EH (cell line): ENCODE data around the gene STAB2.
"Not testable (repeated sequence)": the region's sequence is repeated elsewhere in the genome, so short reads cannot be mapped to it uniquely, and the experiment has no call there.

ENCODE experiments used
- DNase-seq: peaks from one replicate; pipeline ENCODE4 v3.0.0-alpha.2; 2015; ENCODE audit warnings: low read depth

Gene STAB2

DNA sequence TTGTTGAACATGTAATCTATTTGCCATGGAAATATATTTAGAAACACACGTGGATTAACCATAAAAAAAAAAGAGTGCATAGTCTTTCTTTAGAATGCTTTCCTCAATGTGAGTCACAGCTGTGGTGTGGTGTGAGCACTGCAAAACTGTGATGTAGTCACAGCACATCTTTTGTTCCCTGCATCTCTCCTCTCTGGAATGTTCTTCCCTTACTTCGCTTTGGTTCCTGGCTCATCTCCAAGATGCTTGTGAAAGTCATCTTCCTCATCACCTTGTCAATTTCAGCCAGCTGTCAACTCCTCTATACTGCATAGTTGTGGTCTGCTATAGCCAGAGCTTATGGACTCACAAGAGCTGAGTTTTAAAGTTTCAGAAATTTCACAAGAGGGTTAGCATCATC lies 60.2 kb downstream of the STAB2 start:
- peak; percentile 59 for DNase-seq

GRCh38 chr12:103652808-103653207 lies 65.7 kb downstream of the STAB2 start:
- no peak for DNase-seq

GRCh38 chr12:103653568-103654173 lies 66.6 kb downstream of the STAB2 start:
- not testable (repeated sequence) for DNase-seq

DNA sequence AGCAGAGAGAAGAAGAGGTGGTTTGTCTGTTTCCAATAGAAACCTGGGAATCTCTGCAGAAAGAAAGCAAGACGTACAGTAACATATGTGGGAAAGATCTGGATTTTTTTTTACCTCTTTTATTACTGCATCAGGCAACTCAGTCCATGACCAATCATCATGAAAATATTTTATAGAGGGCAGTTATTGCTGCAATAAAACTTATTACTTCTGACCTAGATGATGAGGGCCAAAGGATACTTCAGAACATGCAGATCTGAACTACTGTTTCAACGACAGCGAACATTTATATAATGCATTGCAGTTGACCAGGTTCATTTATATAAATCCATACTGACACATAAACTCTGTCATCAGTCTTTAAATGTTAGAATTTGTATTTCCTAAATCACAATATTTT lies 67.7 kb downstream of the STAB2 start:
- no peak for DNase-seq

GRCh38 chr12:103656291-103656690 lies 69.2 kb downstream of the STAB2 start:
- DNase-seq: no peak

DNA sequence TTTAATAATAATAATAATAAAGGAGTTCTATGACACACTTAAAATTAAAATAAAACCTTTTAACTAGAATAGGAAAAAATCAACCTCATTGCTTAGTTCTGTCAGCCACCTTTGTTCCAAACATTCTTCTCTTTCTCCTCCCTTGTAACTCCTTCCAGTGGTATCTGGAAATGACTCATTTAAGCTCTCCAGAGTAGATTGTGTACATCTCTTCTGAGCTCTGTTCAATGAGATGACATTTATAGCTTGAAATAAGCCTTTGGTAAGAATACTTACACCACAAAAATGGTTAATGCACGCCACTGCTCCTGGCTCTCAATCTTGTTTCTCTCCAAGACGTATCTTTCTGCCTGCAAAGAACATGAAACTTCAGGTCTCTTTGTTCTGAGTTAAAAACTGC lies 70.3 kb downstream of the STAB2 start:
- peak; percentile 18 for DNase-seq

DNA sequence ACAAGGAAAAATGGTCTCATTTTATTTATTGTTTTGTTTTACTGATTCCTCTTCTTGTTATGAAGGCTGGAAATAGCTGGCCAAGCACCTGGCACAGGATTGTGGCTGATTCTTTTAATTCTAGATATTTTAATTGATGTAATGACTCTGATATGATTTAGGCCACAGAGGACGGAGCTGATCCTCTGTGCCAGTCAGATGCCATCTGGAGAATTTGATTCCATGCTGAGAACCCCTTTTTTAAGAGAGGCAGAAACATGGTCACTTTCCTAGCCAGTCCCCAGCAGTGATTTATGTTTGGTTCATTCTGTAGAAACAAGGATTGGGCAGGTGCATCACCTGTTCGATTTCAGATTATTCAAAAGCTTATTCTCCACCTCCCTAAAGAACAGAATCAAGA lies 77.6 kb downstream of the STAB2 start:
- no peak for DNase-seq

GRCh38 chr12:103665971-103666370 lies 78.9 kb downstream of the STAB2 start:
- DNase-seq: no peak

GRCh38 chr12:103667125-103667524 lies 80.1 kb downstream of the STAB2 start:
- no peak for DNase-seq

- DNase-seq: no peak
Measured at GRCh38 chr12:103668520-103668919, 81.4 kb downstream of the STAB2 start.

GRCh38 chr12:103671367-103671766 lies 84.3 kb downstream of the STAB2 start:
- no peak for DNase-seq

DNA sequence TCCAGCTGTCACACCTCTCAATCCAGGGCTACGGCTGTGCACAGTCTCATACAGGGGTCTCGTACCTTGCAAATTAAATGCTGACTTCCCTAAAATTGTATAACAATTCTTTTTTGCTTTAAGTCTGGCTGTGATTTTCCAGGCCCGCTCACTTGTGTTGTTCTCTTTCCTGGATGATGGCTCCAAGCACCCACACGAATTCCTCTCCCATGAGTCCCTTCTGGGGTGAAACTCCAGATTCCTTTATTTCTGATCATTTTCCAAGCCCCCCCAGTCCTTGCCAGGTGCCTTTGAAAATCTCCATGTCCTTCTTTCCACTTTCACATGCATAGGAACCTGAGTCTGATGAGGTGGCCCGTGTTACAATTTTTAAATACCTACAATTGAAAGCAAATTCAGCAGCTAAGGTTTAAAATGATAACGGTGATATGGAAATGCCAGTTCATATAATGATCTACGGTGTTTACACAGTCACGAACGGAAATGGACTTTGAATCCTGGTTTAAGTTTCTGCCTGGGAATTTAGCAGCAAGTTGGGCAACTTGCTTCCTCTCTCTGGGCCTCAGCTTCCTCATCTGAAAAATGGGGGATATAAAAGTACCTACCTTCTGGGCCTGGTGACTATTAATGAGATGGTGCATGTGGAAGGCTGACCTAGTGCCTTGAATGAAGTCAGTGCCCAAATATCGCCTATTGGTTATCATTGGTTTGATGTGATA lies 85.5 kb downstream of the STAB2 start:
- DNase-seq: no peak

GRCh38 chr12:103673487-103673886 lies 86.4 kb downstream of the STAB2 start:
- DNase-seq: no peak

GRCh38 chr12:103673891-103674375 lies 86.9 kb downstream of the STAB2 start:
- no peak for DNase-seq

- no peak for DNase-seq
Measured at GRCh38 chr12:103676893-103677292, 89.8 kb downstream of the STAB2 start.

GRCh38 chr12:103677341-103677740 lies 90.3 kb downstream of the STAB2 start:
- no peak for DNase-seq

GRCh38 chr12:103677905-103678304 lies 90.8 kb downstream of the STAB2 start:
- DNase-seq: no peak

GRCh38 chr12:103679421-103680170 lies 92.5 kb downstream of the STAB2 start:
- DNase-seq: no peak

- no peak for DNase-seq
Measured at GRCh38 chr12:103680591-103681141, 93.6 kb downstream of the STAB2 start.

- no peak for DNase-seq
Measured at GRCh38 chr12:103686026-103686425, 99.0 kb downstream of the STAB2 start.

DNA sequence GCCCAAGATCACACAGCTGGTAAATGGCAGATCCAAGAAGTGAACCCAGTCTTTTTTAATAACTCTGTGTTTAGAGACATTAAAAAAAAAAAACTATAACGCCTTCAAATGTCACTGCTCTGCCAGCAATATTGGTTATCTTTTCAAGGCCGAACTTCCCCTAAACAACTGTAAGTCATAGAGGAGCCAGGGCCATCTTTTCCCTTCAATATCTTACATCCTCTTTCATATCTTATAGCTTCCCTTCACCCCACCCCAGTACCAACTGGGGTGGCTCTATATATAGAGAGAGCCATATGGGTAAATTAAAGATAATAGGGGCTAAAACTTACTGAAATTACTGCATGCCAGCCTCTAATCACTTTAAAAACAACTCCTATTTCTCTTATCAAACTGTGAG lies 100.2 kb downstream of the STAB2 start:
- no peak for DNase-seq

- DNase-seq: no peak
Measured at GRCh38 chr12:103688376-103689063, 101.4 kb downstream of the STAB2 start.
